GM19351 (cell line): Measurements from ENCODE around the gene NPBWR2.

ENCODE experiments used
- ATAC-seq: cut with Tn5 transposase; IDR thresholded peaks from one replicate; pipeline ENCODE4 v1.9.1; 2021; ENCODE audit warnings: mild to moderate bottlenecking, moderate library complexity; ENCODE audit not compliant: unreplicated experiment

Gene NPBWR2

GRCh38 chr20:64106981-64107735 is at the start of gene NPBWR2:
NPBWR2 (minus strand) TSS chr20:64107565; CDS start chr20:64106831, 734 bp downstream.
- no peak for ATAC-seq

- no peak for ATAC-seq
Observed at GRCh38 chr20:64156136-64156885, 48.9 kb upstream of the NPBWR2 start.

GRCh38 chr20:64155258-64156135 is 48.1 kb upstream of the NPBWR2 start:
- ATAC-seq, result no peak

GRCh38 chr20:64154590-64155257 is 47.4 kb upstream of the NPBWR2 start:
- ATAC-seq, result no peak

GRCh38 chr20:64153861-64154589 is 46.7 kb upstream of the NPBWR2 start:
- ATAC-seq, result no peak

- ATAC-seq, result no peak
Observed at GRCh38 chr20:64153410-64153809, 46.0 kb upstream of the NPBWR2 start.

- ATAC-seq, result no peak
Observed at GRCh38 chr20:64152906-64153305, 45.5 kb upstream of the NPBWR2 start.

- no peak for ATAC-seq
Observed at GRCh38 chr20:64151633-64152530, 44.5 kb upstream of the NPBWR2 start.

GRCh38 chr20:64150756-64151632 is 43.6 kb upstream of the NPBWR2 start:
- ATAC-seq, result no peak

- no peak for ATAC-seq
Observed at GRCh38 chr20:64149809-64150560, 42.6 kb upstream of the NPBWR2 start.

GRCh38 chr20:64149141-64149540 is 41.8 kb upstream of the NPBWR2 start:
- ATAC-seq, result no peak

- ATAC-seq, result no peak
Observed at GRCh38 chr20:64148581-64148980, 41.2 kb upstream of the NPBWR2 start.

- no peak for ATAC-seq
Observed at GRCh38 chr20:64146936-64147477, 39.6 kb upstream of the NPBWR2 start.

- ATAC-seq, result no peak
Observed at GRCh38 chr20:64146301-64146935, 39.1 kb upstream of the NPBWR2 start.

- no peak for ATAC-seq
Observed at GRCh38 chr20:64145458-64146300, 38.3 kb upstream of the NPBWR2 start.
